NCI-H2107 treated with DMSO at 0.1 percent for 48 hours (cell line): ENCODE data around the gene PARD3.
"Not testable (repeated sequence)": the region's sequence is repeated elsewhere in the genome, so short reads cannot be mapped to it uniquely, and the experiment has no call there.

Experiments
- DNase-seq: peaks from one replicate; lab custom pipeline; 2025; ENCODE audit not compliant: unreplicated experiment; lab: John Stamatoyannopoulos, UW

The PARD3 gene

DNA sequence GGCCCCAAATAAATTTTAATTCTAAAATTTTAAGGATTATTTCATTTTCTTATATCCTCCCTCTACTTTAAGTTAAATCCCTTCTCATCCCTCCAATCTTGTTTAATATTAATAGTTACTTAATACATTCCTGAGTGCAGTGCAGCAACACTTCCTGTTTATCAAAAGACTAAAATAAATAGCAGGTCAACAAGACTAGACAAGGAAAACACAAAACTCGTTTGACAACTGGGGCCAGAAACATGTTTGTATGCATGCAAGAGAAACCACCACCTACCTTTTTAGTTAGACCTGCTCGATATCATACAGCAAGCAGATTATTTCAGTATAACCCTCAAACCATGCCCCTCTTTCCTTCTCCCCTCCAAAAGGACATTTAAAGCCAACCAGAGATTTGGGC is 95.8 kb downstream of the PARD3 start:
- DNase-seq: no peak

DNA sequence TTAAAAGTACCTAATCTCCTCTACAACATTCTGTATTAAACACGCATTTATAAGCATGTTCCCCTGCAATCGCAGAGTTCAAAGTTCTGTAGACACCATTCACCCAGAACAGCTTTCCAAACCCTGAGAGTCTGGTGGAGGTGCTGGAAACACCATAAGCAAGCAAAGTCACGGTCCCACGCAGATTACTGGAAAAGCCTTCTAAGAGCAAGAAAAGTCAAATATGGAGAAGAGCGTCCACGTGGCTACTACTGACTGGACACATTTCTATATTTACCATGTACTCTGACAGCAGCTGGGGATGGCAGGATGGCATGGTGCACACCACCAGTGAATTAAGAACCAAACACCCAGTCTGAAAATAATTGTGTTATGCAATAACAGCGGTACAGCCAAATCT is 97.7 kb downstream of the PARD3 start:
- DNase-seq: no peak

DNA sequence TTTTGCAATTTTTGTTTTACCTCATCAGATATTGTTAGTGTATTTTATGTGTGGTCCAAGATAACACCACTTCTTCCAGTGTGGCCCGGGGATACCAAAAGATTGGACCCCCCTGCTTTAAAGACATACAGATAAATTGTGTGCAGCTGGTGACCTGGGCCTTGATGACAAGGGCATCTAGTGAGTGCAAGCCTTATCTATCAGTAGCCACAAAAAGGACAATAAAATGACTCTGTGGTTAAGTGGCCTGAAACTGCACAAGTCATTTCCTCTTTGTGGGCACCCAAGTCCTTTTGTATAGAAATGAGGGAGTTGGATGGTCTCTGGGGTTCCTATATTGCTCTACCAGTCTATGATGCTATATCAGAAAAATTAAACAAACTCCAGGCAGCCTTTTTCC is 98.1 kb downstream of the PARD3 start:
- DNase-seq: no peak

DNA sequence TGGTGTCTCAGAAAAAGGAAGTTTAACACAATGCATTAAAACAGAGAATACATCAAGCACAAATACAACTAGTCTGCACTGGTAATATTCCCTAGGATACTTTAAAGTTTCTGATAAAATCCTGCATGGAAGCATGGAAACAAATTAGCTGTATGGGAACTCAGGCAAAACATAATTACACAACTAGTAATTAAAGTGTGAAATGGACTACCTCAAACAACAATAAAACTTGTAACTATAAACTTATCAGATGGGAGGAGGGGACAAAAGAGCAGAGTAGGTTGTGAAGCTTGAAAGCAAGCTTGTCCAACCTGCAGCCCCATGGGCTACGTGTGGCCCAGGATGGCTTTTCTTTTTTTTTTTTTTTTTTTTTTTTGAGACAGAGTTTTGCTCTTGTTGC is 98.9 kb downstream of the PARD3 start:
- DNase-seq: no peak

DNA sequence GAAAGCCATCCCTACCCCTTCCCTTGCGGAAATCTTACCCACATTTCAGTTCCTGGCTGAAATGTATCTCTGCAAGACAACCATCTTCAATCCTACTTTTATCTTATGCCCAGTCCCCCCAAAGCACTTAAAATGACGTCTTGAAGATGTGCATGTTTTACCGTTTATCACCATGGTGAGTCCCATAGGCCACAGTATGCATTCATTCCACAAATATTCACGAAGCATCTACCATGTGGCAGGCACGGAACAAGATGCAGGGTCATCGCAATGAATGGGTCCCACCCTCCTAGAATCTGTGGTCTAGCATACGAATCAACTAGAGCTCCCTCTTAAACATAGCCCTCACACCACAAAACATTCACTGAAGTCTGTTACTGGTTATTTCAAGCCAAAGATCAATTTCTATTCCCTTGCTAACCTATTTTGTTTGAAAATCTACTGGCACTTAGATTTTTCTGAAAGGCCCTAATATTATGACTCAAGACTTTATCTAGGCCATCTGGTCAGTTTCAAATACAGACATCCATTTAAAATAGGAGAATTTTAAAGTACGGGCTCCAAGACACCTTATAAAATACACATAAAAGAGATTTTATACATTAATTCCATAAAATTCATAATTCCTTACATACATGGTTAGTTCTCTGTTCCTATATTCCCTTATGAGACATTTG is 99.4 kb downstream of the PARD3 start:
- DNase-seq: no peak

DNA sequence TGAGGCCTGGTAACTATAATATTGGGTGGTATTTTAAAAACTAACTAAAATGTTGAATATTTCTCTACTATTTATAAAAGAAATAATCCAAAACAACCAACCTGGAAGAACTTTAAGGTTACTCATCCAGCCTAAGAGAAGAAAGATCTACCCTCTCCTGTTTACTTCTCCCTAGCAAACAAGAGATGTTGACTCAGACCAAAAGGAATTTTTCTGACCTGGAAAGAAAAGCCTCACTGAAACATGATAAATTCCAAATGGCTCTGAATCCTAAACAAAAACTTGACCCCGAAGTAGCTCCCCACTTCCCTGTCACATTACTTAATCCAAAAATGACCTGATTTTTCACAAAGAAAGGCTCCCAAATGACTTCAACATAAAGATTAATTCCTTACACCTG is 101.2 kb downstream of the PARD3 start:
- no peak for DNase-seq

DNA sequence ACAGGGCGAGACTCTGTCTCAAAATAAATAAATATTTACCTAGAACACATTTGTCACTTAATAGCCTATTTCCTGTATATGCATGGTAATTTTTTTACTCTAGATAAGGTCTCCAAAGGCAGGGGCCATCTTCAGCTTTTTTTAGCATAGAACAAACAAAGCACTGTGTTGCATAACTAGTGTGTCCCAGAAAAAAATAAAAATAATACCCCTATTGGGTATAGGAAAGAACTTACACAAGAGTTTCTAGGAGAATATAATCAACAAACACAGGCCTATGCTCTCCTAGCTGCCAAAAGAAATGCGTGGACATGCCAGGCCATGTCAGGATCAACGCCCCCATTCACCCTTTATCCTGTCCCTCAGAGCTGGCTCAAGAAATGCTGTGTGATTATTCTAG is 103.6 kb downstream of the PARD3 start:
- DNase-seq: no peak

DNA sequence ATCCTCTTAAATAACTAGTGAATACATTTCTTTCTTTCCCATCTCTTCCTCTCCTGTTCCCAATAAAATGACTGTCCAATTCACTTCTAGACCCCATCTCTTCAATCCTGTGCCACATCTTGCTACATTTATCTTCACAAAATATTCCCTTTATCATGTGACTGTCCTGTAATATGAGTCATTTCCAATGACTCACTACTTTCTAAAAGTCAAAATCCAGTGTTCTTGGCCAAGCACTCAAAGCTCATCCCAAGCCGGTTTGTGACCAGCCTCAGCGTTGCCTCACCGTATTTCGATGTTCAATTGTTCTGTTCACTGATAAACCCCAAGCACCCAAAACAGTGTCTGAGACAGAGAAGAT is 104.7 kb downstream of the PARD3 start:
- no peak for DNase-seq

DNA sequence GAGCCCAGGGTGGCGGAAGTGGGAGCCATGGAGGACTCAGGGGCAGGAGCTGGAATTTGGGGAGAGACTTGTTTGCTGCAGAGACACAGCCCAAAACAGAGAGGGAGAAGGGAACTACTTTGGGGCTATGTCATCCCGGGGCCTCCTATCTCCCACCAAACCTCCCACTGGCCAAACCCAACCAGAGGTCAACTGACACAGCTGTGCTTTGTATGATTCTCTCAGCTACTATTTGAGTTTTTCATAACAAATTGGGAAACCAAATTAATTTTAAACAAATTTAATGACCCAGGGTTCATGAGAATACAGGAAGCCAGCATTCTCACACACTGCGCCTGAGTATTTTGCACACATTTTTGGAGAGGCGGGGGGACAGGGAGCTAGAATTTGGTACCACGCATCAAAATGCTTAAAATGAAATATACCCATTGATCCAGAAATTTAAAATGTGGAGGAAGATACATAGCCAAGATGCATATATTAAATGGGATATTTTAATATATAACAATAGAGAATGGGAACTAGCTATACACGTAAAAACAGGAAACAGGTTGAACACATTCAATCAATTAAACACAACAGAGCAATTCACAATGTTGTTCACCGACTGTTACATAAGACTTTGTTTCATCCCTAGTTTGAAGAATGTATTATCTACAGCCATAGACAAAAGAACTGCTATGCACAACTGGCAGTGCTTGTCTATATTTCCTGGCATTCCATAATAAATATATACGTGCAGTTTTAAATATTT is 105.3 kb downstream of the PARD3 start:
- no peak for DNase-seq

DNA sequence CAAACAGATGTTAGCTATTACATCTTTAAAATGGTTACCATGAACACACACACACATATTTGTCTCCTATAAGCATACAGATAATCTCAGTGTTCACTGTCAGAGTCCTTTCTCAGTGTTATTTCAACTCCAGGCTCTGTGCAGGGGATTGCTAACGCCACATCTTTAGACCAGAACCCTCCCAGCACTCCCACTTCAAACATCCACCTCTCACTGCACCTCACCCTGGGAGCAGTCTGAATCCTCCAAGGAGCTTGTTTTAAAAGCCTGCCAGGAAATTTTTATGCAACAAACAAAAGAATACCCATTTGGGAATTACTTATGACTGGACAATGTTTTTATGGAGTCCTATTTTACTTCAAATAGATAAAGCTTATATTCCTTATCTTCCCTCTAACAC is 107.4 kb downstream of the PARD3 start:
- DNase-seq: no peak

DNA sequence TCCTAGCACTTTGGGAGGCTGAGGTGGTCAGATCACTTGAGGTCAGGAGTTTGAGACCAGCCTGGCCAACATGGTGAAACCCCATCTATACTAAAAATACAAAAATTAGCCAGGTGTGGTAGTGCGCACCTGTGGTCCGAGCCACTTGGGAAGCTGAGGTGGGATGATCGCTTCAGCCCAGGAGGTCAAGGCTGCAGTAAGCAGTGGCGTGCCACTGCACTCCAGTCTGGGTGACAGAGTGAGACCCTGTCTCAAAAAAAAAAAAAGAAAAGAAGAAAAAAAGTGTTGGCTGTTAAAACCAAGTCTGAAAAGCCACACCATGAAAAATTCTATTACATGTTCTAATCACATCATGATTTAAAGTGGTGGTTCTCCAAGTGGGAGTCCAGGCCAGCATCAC is 108.1 kb downstream of the PARD3 start:
- not testable (repeated sequence) for DNase-seq

DNA sequence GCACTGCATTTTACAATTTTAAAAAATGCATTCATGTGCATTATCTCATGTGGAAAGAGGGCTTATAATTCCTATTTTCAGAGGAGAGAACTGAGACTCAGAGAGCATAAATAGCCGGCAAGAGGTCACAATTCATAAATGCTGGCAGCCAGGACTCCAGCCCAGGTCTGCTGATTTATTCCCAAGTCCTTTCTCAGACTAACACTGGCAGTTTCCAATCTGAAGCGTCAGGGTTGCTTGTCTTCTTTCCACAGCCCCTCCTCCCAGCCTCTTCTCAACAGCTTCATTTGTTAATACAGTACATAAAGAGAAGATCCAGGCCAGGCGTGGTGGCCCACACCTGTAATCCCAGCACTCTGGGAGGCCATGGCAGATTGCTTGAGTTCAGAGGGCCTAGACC is 108.9 kb downstream of the PARD3 start:
- DNase-seq: no peak

DNA sequence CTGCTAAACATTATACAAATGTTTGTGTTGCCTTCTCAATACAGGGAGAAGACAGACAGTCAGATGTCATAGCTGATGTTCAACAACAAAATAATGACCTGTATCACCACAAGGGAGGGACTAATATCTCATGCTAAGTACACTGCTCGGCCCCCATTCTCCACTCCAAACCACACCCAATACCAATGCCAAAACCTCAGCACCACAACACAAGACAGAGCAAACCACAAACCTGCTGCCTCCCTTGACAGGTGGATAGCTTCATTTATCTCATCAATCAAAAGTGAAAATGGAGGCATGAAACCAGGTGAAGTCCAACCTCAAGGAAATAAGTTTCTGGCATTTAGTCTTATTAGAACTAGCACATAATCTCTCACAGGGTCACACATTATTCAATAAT is 109.5 kb downstream of the PARD3 start:
- no peak for DNase-seq

DNA sequence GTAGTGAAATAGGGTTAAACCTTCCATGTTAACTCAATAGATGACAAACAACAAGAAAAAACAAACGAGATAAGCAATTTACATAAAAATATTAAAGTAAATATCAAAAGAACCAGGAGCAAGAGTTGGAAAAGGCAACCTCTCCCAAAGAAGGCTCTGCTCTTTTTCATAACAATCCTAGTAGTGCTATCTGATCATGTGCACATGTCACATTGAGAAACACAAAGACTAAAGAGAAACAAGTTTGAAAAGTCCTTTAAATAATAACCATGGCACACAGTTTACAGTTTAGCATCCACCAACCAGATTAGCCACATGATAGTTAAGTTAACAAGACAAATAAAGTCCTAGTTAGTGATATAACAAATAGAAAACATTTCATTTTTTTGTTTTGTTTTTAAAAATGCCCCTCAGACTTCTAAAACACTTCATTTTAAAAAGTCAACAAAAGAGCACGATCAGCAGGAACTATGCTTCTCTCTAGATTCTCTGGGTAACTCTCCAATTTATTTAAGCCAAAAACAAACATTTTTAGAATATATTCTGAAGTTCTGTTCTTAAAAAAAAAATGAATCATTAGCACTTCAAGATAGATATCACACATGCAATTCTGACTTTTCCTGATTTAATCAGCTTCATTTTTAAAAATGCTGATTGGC is 110.4 kb downstream of the PARD3 start:
- DNase-seq: no peak

DNA sequence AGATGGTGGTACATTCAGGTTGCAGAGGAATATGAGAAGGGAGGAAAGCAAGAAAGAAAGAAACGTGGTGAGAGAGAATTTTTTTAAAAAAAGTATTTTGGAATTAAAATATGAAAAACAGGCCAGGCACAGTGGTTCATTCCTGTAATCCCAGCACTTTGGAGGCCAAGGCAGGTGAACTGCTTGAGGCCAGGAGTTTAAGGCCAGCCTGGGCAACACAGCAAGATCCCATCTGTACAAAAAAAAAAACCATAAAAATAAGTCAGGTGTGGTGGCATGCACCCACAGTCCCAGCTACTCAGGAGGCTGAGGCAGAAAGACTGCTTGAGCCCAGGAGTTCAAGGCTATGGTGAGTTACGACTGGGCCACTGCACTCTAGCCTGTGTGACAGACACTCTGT is 112.1 kb downstream of the PARD3 start:
- no peak for DNase-seq

DNA sequence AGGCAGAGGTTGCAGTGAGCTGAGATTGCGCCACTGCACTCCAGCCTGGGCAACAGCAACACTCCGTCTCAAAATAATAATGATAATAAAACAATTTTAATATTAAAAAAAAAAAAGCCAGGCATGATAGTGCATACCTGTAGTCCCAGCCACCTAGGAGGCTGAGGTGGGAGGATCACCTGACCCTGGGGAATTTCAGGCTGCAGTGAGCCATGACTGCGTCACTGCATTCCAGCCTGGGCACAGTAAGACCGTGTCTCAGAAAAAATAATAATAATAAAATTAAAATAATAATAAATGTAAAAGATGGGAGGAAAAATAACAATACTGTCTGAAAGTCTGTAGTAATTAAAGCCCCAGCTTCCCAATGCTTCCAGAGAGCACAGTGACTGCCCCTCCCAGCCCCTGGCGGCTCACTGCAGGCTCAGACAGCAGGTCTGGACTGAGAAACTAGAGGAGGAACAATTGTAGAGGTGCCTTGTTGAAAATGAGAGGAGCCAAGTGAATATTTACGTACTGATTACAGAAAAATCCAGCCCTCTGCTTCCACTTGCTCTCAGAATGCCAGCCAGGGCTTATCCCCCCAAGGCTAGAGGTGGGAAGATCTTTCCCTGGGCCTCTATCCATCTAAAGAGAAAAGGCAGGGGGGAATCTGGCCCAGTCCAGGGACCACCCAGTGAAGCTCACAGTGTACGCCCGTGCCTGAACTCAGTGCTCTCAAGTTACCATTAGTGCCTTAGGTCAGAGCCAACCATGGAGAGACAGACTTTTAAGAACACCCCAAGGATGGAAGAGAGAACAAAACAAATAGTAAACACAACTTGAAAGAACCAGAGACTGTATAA is 112.8 kb downstream of the PARD3 start:
- no peak for DNase-seq

DNA sequence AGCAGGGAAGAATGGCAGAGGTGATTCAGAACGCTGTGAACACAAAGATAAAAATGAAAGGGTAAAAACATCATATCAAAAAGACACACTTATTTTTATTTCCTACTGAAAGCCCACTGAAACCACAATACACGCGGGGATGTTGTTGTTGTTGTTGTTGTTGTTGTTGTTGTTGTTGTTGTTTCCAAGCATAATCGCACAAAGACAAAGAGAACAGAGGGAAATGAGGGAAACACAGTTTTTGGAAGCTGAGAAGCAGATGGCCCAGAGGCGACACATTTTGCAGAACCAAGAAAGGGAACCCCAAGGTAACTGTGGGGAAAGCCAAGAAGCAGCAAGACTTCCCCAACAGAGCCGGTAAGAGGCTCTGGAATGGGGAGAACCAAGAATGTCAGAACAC is 113.9 kb downstream of the PARD3 start:
- DNase-seq: no peak

DNA sequence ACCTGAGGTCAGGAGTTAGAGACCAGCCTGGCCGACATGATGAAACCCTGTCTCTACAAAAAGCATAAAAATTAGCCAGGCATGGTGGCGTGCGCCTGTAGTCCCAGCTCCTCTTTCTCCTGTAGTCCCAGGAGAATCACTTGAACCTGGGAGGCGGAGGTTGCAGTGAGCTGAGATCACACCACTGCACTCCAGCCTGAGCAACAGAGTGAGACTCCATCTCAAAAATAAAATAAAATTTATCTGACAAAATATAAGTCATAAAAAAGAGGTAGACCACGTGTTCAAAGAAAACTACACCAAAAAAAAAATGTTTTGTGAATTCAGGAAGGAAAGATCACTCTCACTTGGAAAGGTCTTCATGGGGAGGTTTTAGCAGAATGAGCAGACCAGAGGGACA is 114.3 kb downstream of the PARD3 start:
- DNase-seq: not testable (repeated sequence)

DNA sequence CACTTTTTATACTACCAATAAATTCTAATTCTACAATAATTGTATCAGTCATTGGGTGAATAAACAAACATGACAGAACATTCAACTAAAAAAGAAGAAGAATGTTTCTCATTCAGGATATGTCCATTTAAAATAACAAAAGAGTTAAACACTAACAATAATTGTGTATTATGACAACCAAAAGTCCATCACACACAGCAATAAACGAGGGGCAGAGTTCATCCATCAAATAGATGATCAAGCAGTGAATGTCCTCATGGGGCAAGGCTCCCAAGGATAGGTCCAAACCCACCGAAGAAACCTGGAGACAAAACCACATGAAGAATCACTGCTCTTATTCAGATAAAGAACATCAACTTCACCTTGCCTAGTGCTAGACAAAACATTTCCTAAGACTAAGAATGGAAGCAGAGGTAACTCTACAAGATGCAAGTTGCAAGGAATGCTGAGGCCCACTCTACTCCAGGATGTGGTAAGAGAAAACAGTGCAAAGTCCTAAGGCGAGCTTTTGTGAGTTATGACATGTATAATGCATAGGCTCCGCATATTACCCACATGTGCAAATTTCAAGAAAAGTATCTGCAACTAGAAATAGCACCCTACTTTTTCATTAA is 115.1 kb downstream of the PARD3 start:
- DNase-seq: no peak

DNA sequence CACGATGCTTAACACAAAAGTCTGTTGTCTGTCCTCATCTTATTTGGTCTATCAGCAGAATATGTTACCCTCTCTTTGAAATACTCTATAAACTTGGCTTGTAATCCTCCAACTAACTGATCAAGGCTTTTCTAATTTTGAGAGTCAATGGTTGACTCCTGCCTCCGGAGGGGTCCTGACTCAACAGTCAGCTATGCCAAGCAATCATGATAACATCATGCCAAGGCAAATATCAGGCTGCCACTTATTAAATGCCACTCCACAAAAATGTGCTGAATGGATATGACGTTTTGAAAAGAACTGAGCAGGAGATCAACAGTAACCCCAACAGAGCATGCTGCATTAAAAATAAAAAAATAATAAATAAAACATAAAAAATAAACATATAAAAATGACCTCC is 116.1 kb downstream of the PARD3 start:
- DNase-seq: no peak

DNA sequence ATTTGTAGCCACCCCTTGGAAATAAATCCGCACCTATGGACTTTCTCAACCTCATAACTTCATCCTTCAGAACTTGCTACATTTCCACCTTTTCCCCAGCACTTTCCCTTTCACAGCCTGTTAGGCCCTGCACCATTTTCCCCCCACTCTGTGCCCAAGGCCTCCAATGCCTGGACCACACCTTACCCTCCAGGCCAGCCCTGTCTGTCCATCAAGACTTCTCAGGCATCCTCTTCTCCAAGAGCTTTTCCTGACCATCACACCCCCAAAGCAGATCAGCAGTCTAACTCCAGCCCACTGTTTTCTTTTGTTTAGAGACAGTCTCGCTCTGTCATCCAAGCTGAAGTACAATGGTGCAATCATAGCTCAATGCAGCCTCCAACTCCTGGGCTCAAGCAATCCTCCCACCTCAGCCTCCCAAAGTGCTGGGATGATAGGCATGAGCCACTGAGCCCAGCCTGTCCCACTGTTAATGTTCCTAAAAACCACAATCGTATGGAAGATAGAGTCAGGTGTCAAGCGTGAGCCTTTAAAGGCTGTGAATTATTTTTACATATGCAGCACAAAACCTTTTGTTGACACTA is 116.8 kb downstream of the PARD3 start:
- DNase-seq: no peak
